HG03469 (cell line): ENCODE measurements around the gene INAFM1.
"Not testable (repeated sequence)": the region's sequence is repeated elsewhere in the genome, so short reads cannot be mapped to it uniquely, and the experiment has no call there.

ENCODE experiments used
- ATAC-seq: cut with Tn5 transposase; IDR thresholded peaks from one replicate; pipeline ENCODE4 v1.9.1; 2021; ENCODE audit warnings: mild to moderate bottlenecking, moderate library complexity, moderate number of reproducible peaks; ENCODE audit not compliant: unreplicated experiment

INAFM1 gene

GRCh38 chr19:47267350-47267759 lies 7.3 kb upstream of the INAFM1 start:
- no peak for ATAC-seq

GRCh38 chr19:47268028-47268427 lies 6.7 kb upstream of the INAFM1 start:
- no peak for ATAC-seq

GRCh38 chr19:47269596-47269995 lies 5.1 kb upstream of the INAFM1 start:
- no peak for ATAC-seq

- ATAC-seq: no peak
Measured at GRCh38 chr19:47270408-47270807, 4.3 kb upstream of the INAFM1 start.

- ATAC-seq: no peak
Measured at GRCh38 chr19:47271949-47272348, 2.7 kb upstream of the INAFM1 start.

- ATAC-seq: no peak
Measured at GRCh38 chr19:47272448-47273312, 2.0 kb upstream of the INAFM1 start.

- ATAC-seq: no peak
Measured at GRCh38 chr19:47273313-47274070, 1.2 kb upstream of the INAFM1 start.

GRCh38 chr19:47274891-47275761 lies 441 bp downstream of the INAFM1 start:
- no peak for ATAC-seq

- no peak for ATAC-seq
Measured at GRCh38 chr19:47275791-47276461, 1.2 kb downstream of the INAFM1 start.

GRCh38 chr19:47276513-47276912 lies 1.8 kb downstream of the INAFM1 start:
- ATAC-seq: not testable (repeated sequence)

- no peak for ATAC-seq
Measured at GRCh38 chr19:47280183-47280797, 5.6 kb downstream of the INAFM1 start.

- ATAC-seq: no peak
Measured at GRCh38 chr19:47283405-47284059, 8.8 kb downstream of the INAFM1 start.

GRCh38 chr19:47284324-47284899 lies 9.7 kb downstream of the INAFM1 start:
- ATAC-seq: no peak

GRCh38 chr19:47296036-47296435 lies 21.4 kb downstream of the INAFM1 start:
- ATAC-seq: no peak

- ATAC-seq: not testable (repeated sequence)
Measured at GRCh38 chr19:47300867-47301266, 26.2 kb downstream of the INAFM1 start.

GRCh38 chr19:47302249-47302648 lies 27.6 kb downstream of the INAFM1 start:
- ATAC-seq: no peak

- ATAC-seq: no peak
Measured at GRCh38 chr19:47303966-47304365, 29.3 kb downstream of the INAFM1 start.

GRCh38 chr19:47305309-47305751 lies 30.6 kb downstream of the INAFM1 start:
- ATAC-seq: no peak

GRCh38 chr19:47306303-47306702 lies 31.6 kb downstream of the INAFM1 start:
- no peak for ATAC-seq
